A549 treated with CpdA at 1 μM for 4 hours (cell line): ENCODE measurements around the gene BATF2. TPM values are rescaled to one million over a fixed set of nuclear protein-coding genes. Genes with fewer than 3 reads are reported as not detected.

Experiments
- total RNA-seq: library from RNA; stranded (reverse); fragments of 200-300 nt; extraction: Qiagen RNA extraction; gene quantifications from 5 replicates; pipeline ENCODE4 v1.2.3, GENCODE V29; 2022; ENCODE audit warnings: low read depth

BATF2 gene, protein sequence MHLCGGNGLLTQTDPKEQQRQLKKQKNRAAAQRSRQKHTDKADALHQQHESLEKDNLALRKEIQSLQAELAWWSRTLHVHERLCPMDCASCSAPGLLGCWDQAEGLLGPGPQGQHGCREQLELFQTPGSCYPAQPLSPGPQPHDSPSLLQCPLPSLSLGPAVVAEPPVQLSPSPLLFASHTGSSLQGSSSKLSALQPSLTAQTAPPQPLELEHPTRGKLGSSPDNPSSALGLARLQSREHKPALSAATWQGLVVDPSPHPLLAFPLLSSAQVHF
- 0.71 to 1.3 TPM (median 1.1 TPM) in 5 replicates for total RNA-seq

DNA sequence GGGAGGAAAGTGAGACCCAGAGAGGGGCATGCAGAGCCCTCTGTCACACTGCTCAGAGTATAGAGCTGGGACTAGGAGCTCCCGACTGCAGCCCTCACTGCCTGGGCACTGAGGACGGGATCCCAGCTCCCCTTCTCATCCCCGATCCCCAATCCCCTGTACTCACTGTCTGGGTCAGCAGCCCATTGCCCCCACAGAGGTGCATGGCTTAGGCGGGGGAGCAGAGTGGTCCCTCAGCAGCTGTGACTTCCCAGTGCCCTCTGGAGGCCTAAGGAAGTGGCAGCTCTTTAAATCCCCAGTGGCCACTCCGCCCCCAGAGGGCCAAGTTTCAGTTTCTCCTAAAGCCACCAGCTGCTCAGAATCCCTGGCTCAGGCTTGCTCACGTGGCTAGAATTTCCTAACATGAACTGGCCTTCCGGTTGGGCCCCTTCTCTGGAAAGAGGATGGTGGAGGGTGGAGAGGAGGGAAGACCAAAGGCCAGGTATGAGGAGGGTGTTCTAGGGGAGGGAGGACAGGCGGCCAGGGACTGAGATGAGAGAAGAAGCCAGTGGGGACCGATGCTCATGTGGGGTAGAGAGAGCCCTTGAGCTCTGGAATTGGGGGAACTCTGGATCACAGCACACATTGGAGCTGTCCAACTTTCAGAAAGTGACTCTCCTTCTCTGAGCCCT, at the start of gene BATF2:
BATF2 (minus strand) TSS at position 262 of the 671 bp plus-strand sequence; CDS start at position 205, 57 bp downstream.

DNA sequence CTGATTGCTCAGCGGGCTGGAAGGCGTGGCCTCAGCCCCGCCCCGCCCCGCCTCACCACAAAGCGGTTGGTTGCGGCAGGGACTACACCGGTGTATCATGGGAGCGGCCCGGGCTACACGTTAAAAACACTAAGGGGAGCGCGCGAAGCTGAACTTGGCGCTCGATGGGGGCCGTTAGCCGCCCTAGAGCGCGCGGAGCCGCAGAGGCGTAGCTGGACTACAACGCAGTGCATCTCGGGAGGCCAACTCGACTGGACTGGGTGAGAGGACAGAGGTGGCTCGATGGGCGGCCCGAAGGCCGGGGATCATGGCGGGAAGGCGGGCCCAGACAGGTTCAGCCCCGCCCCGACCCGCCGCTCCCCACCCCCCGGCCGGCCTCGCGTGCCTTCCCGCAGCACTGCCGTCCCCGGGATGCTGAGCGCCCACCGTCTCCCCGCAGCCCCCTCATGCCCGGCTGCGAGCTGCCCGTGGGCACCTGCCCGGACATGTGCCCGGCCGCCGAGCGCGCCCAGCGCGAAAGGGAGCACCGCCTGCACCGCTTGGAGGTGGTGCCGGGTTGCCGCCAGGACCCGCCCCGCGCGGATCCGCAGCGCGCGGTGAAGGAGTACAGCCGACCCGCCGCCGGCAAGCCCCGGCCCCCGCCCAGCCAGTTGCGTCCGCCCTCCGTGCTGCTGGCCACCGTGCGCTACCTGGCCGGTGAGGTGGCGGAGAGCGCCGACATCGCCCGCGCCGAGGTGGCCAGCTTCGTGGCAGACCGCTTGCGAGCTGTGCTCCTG, 44.3 kb upstream of the BATF2 start, which contains the start of gene SAC3D1:
SAC3D1 (plus strand) TSS at position 364 of the 776 bp plus-strand sequence; CDS start at position 447, 83 bp downstream.

DNA sequence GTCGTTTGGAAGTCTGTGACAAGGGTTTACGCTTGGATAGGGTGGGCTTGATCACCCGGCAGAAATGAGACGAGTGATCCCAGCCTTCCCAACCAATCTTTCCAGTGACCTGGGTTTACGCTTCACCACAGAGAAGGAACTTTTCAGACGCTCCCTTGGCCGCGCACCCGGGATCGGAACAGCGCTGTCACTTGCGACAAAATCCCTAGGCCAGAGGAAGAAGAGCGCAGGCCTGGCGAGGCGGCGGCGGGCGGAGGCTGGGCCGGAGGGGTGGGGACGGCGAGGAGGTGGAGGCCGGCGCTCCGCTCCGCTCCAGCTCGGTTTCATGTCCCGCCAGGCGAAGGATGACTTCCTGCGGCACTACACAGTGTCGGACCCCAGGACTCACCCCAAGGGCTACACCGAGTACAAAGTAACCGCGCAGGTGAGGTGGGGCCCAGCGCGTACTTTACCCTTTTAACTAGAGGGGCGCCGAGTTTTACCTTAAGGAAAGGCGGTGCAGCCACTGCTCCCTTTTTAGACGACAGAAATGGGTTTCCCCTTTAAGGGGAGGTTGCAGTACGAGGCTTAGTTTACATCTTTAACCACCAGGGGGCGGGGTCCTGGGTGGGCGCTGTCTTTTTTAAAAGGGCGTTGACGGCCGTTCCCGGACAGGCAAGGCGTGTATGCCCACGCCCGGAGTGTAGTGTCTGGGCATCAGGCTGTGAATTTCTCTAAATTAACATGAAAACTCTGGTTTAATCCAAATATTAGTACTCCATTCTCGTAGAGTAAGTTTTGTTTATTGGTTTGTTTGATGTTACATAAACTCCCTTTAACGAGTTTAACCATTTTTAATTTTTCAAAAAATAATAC, 30.7 kb upstream of the BATF2 start, which contains the start of gene SNX15:
SNX15 (plus strand) TSS at position 227 of the 855 bp plus-strand sequence; CDS start at position 326, 99 bp downstream.

DNA sequence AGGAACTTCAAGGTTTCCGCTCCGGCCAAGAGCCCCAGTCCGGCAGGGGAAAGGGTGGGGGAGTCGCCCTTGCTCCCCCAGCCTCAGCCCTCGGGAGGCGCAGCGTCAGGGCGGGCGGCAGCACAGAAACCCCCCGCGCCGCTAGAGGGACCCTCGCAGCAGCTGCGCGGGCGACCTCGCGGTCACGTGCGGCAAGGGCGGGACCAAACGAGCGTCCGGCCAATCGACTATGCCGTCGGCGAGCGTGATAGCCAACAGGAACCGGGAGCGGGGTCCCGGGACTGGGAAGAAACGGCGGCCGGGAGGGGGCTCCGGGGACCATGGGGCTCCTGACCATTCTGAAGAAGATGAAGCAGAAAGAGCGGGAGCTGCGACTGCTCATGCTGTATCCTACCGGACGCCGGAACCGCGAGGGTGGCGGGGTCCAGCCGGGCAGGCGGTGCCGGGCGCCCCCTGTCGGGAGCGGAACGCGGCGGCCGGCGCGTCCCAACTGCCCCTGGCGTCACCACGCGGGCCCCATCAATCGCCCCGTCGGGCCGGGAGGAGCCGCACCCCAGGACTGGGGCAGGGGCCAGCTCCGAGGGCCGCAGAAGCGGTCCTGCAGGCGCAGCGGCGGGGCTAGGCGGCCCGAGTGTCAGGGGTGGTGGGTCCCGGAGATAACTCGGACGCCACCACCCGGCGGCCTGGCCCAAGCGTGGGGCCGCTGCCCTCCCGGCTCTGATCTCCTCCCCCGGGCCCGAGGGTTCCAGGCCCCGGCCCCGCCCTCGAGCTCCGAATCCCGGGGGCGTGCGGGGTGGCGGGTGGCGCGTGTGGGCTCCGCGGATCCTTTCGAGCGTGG, 17.3 kb upstream of the BATF2 start, which contains the start of gene ARL2:
ARL2 (plus strand) TSS at position 273 of the 838 bp plus-strand sequence; CDS start at position 321, 48 bp downstream.

DNA sequence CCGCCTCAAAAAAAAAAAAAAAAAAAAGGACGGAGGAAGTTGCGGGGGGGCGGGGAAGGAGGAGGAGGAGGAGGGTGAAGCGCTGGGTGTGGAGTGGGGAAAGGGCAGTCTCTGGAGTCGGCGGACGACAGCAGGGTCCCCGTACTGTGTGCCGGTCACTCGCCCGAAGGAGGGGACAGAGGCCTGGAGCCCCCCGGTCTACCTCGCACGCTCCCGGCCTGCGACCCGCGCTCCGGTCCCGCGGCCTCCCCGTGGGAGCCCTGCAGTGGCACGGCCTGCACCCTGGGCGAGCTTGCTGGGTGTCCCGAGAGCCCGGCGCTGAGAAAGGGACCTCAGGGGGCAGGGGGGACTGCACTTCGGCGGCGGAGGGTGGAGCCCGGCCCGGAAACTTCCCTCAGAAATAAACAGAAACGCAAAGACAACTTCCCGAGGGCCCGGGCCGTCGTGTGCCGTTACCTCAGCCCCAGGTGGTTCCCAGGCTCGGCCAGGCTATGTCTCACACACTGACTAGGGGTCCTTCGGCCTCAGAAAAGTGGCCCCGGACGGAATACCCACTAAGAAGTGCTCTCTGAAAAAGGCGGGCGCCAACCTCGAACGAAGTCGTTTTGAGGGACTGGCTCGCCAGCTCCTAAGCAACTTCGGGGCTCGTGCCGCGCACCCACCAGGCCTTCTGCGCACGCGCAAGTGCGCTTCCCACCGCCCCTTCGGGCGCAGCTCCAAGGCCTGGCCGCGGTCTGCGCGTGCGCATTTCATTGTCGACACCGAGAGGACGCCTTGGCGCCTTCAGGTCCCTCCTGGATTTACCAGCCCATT, 25.1 kb downstream of the BATF2 start, which contains the start of gene MAJIN:
MAJIN (minus strand) TSS at position 688 of the 813 bp plus-strand sequence. CDS start 12,703 bp downstream, outside the sequence.

Other genes starting within 250 kb of the BATF2 start
- 0.23 to 0.79 TPM (median 0.29 TPM) in 5 replicates for gene PYGM, start 237.0 kb downstream of the BATF2 start, total RNA-seq
- 166 to 232 TPM (median 185 TPM) in 5 replicates for gene SF1, start 218.4 kb downstream of the BATF2 start, total RNA-seq
- gene MAP4K2, start 193.8 kb downstream of the BATF2 start, total RNA-seq, result 7.8 to 9.8 TPM (median 8.8 TPM) in 5 replicates
- gene MEN1, start 186.4 kb downstream of the BATF2 start, total RNA-seq, result 32.5 to 49.0 TPM (median 43.6 TPM) in 5 replicates
- 1.4 to 1.8 TPM (median 1.6 TPM) in 5 replicates for gene CDC42BPG, start 152.3 kb downstream of the BATF2 start, total RNA-seq
- 108 to 167 TPM (median 145 TPM) in 5 replicates for gene EHD1, start 118.3 kb downstream of the BATF2 start, total RNA-seq
- gene ATG2A, start 79.8 kb downstream of the BATF2 start, total RNA-seq, result 16.1 to 24.5 TPM (median 22.2 TPM) in 5 replicates
- gene PPP2R5B, start 72.3 kb downstream of the BATF2 start, total RNA-seq, result 5.4 to 8.6 TPM (median 6.1 TPM) in 5 replicates
- gene GPHA2, start 61.1 kb downstream of the BATF2 start, total RNA-seq, result not detected in 5 replicates
- 0.10 TPM in 1 of 5 replicates, not detected in the others for gene MAJIN, start 24.9 kb downstream of the BATF2 start, total RNA-seq
- 158 to 190 TPM (median 185 TPM) in 5 replicates for gene ARL2, start 17.2 kb upstream of the BATF2 start, total RNA-seq
- gene SNX15, start 30.5 kb upstream of the BATF2 start, total RNA-seq, result 22.8 to 24.5 TPM (median 23.7 TPM) in 5 replicates
- 32.2 to 54.3 TPM (median 50.2 TPM) in 5 replicates for gene SAC3D1, start 44.2 kb upstream of the BATF2 start, total RNA-seq
- not detected in 5 replicates for gene NAALADL1, start 61.6 kb upstream of the BATF2 start, total RNA-seq
- gene CDCA5, start 87.1 kb upstream of the BATF2 start, total RNA-seq, result 58.8 to 74.6 TPM (median 69.2 TPM) in 5 replicates
- 32.3 to 37.2 TPM (median 34.7 TPM) in 5 replicates for gene ZFPL1, start 87.3 kb upstream of the BATF2 start, total RNA-seq
- gene VPS51, start 99.2 kb upstream of the BATF2 start, total RNA-seq, result 51.4 to 60.4 TPM (median 53.3 TPM) in 5 replicates
- gene TM7SF2, start 114.9 kb upstream of the BATF2 start, total RNA-seq, result 5.1 to 8.8 TPM (median 5.8 TPM) in 5 replicates
- gene ZNHIT2, start 120.7 kb upstream of the BATF2 start, total RNA-seq, result 12.8 to 23.1 TPM (median 21.6 TPM) in 5 replicates
- gene FAU, start 125.2 kb upstream of the BATF2 start, total RNA-seq, result 851 to 1,044 TPM (median 965 TPM) in 5 replicates
- gene MRPL49, start 125.3 kb upstream of the BATF2 start, total RNA-seq, result 74.0 to 86.9 TPM (median 79.8 TPM) in 5 replicates
- gene SYVN1, start 137.5 kb upstream of the BATF2 start, total RNA-seq, result 34.7 to 49.8 TPM (median 46.9 TPM) in 5 replicates
- not detected in 5 replicates for gene SPDYC, start 173.3 kb upstream of the BATF2 start, total RNA-seq
- gene CAPN1, start 185.0 kb upstream of the BATF2 start, total RNA-seq, result 97.3 to 113 TPM (median 101 TPM) in 5 replicates